ENCODE measurements around the gene NAV2.

DNA sequence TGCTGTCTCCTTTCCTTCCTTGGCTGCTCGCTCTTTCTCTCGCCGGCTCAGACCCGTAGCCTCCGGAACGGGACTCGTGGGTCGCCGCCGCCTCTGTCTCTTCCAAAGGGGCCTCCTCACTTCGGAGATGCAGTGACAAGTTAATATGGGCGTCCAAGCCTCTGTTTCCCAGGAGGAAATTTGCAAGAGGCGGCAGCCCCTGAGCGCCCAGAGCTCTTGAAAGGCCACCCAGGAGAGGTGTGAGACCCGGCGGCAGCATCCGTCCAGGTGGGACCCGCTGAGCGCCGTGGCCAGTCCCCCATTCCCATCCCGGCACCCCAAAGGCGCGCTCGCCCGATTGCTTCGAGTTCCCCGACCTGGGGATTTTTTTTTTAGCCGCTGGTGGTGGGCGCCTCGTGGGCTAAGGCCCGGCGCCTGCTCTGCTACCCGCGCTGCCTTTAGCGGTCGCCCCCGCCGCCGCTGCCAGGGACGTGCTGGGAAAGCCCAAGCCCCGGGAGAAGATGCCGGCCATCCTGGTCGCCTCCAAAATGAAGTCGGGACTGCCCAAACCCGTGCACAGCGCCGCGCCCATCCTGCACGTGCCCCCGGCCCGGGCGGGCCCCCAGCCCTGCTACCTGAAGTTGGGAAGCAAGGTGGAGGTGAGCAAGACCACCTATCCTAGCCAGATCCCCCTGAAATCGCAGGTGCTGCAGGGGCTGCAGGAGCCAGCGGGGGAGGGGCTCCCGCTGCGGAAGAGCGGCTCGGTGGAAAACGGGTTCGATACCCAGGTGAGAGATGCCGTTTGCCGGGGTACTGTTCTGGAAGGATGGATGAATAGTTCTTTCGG lies 772 bp downstream of the NAV2 start:
- TF ChIP-seq, protein P1, sequence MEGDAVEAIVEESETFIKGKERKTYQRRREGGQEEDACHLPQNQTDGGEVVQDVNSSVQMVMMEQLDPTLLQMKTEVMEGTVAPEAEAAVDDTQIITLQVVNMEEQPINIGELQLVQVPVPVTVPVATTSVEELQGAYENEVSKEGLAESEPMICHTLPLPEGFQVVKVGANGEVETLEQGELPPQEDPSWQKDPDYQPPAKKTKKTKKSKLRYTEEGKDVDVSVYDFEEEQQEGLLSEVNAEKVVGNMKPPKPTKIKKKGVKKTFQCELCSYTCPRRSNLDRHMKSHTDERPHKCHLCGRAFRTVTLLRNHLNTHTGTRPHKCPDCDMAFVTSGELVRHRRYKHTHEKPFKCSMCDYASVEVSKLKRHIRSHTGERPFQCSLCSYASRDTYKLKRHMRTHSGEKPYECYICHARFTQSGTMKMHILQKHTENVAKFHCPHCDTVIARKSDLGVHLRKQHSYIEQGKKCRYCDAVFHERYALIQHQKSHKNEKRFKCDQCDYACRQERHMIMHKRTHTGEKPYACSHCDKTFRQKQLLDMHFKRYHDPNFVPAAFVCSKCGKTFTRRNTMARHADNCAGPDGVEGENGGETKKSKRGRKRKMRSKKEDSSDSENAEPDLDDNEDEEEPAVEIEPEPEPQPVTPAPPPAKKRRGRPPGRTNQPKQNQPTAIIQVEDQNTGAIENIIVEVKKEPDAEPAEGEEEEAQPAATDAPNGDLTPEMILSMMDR (conservative IDR thresholded peaks at IDR 0.05 in 1 of 2, IDR thresholded peaks at IDR 0.05 in 1 of 2; ENCODE audit: low read depth in 1 of 2, low read length in 2 of 2) = no peak
- TF ChIP-seq EZH2 (IDR thresholded peaks at IDR 0.05; ENCODE audit: low read length, missing control alignments) = no peak
